Measurements from ENCODE around the gene HOXA3.

HOXA3 gene

GRCh38 chr7:27091941-27092818, 60.2 kb downstream of the HOXA3 start:
- no peak for DNase-seq (ENCODE audit: low read depth, low spot score)

DNA sequence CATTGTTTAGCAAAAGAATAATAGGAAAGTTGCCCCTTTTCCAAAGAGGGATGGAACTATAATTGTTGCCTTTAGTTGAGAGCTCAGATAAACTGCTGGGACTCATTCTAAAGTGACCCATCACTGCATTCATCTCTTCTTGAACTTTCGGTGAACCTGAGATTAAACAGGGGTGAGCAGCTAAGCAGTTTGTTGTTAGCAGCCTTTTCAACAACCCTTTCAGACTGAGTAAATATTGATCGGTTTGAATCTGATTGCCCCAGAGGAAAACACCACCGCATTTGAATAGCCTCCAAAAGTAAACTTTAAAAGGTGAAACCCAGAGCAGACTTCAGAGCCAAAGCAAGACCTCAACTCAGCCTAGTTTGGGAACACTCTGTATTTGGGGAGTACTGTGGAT, 61.3 kb downstream of the HOXA3 start:
- no peak for DNase-seq (ENCODE audit: low read depth, low spot score)

- no peak for DNase-seq (ENCODE audit: low read depth, low spot score)
Measured at GRCh38 chr7:27088002-27088922, 64.1 kb downstream of the HOXA3 start.

DNA sequence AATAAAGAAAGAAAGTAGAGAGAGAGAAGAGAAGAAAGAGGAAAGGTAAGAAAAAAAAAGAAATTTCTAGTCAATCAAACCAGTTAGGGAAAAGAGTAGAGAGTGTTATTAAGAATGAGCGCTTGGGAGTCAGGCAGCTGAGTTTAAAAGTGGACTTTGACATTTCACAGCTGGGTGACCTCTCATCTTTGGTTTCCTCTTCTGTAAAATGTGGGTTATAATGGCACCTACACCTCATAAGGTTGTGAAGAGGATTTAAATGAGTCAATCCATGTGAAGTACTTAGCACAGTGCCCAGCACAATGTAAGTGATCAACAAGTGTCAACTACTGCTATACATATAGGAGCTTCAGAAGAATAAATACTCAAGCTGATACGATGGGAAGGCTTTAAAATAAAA, 68.7 kb downstream of the HOXA3 start:
- DNase-seq (ENCODE audit: low read depth, low spot score), result no peak

DNA sequence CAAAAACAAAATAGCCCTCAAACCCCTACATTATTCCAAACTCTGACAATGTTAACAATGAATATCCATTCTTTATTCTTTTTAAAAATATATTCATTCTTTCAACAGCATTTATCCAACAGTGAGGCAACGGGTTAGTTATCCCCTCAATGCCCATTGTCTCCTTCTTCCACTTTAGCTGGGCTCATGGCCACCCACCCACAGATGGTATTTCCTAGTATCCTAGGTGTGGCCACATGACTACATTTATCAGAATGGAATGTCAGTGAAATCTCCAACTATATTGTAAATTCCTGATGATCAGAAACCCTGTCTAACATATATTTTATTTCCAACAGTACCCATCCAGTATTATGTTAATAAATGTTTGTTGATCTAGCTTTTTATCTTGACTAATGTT, 70.2 kb downstream of the HOXA3 start:
- DNase-seq (ENCODE audit: low read depth, low spot score), result no peak

DNA sequence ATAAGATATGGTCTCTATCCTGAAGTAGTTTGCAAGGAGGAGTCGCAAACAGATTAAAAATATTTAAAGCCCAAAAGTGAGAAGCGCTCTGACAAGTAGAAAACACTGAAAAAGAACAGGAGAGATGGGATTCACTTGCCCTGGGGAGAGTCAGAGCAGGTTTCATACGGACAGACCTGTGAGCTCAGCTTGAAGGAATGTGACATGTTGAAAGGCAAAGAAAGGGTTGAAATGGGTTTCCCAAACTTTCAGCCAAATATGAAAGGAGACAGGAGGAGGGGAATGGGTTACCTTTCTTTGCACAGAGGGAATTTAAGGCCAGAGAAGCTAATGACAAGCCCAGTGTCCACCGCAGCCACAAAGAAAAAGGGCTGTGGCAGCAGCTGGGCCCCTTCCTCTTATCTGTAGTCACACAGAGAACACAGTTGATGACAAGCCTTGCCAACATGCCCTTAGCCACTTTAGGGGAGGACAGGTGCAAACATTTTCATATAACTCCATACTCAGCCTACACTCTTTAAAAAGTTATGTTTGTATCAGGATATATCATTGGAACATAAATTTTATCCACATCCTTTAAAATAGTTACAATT, 71.4 kb downstream of the HOXA3 start:
- no peak for DNase-seq (ENCODE audit: low read depth, low spot score)

- no peak for DNase-seq (ENCODE audit: low read depth, low spot score)
Measured at GRCh38 chr7:27079234-27079975, 73.0 kb downstream of the HOXA3 start.

DNA sequence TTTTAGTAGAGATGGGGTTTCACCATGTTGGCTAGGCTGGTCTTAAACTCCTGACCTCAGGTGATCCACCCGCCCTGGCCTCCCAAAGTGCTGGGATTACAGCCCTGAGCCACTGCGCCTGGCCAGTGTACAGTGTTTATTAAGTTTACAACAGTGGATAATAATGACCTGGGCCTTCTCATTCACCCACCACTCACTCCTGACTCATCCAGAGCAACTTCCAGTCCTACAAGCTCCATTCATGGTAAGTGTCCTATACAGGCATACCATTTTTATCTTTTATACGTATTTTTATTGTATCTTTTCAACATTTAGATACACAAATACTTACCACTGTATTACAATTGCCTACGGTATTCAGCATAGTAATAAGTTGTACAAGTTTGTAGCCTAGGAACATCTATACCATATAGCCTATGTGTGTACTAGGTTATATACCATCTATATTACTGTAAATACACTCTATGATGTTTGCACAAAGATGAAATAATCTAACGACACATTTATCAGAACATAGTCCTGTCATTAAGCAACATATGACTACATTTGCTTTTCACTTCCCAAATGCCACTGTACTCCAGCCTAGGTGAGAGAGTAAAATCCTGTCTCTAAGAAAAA, 73.7 kb downstream of the HOXA3 start:
- DNase-seq (ENCODE audit: low read depth, low spot score), result no peak

GRCh38 chr7:27073076-27073475, 79.3 kb downstream of the HOXA3 start:
- DNase-seq (ENCODE audit: low read depth, low spot score), result no peak

- DNase-seq (ENCODE audit: low read depth, low spot score), result no peak
Measured at GRCh38 chr7:27071622-27072390, 80.6 kb downstream of the HOXA3 start.

GRCh38 chr7:27068259-27068658, 84.1 kb downstream of the HOXA3 start:
- no peak for DNase-seq (ENCODE audit: low read depth, low spot score)

GRCh38 chr7:27066148-27066547, 86.2 kb downstream of the HOXA3 start:
- no peak for DNase-seq (ENCODE audit: low read depth, low spot score)

DNA sequence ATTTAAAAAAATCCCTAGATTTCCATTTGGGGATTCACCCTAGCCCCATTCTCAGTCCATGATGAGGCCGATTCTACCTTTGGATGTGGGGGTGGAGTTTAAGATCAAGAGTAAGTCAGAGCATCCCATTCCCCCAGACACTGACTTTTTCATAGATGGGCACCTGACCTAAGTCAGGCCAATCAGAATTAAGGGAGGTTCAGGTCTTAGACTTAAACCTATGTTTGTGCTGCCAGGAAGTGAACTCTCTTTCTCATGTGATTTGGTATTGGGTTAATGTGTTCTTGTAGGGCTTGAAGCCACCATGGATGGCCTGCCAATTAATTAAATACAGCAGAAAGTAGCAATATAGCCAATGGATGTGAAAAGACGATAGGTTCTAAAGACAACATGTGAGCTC, 86.7 kb downstream of the HOXA3 start:
- no peak for DNase-seq (ENCODE audit: low read depth, low spot score)

DNA sequence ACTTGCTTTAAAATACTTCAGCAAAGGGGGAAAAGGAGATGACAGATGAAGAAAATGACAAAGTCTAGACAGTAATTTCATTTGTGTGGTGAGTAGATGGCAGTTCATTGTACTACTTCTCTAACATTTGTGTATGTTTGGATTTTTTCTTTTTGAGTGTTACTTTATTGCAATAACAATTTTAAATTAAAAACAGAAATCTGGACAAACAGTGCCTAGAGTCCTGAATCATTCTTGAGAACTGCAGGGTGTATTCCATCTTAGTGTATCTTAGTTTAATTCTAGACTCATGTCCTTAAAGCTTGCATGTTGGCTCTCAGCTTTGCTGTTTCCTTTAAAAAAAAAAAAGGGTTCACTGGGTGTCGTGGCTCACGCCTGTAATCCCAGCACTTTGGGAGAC, 87.7 kb downstream of the HOXA3 start:
- DNase-seq (ENCODE audit: low read depth, low spot score), result no peak

GRCh38 chr7:27064159-27064558, 88.2 kb downstream of the HOXA3 start:
- DNase-seq (ENCODE audit: low read depth, low spot score), result no peak

DNA sequence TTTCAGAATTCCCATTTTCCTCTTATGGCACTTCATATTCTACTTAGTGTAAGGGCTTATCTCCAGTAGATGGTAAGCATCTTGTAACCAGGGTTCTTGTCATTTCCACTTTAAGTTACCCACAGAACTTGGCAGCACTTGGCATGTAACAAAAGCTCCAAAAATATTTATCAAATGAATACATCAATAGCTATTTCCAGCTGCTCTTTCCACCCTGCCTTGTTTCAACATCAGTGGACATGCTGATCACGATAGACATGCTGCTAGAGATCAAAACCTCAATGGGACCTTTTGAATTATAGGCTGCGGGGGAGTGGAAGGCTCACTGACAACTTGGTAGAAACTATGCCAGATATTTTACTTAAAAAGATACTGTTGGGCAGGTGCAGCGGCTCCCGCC, 89.4 kb downstream of the HOXA3 start:
- DNase-seq (ENCODE audit: low read depth, low spot score), result no peak
